A549 (cell line): ENCODE measurements around the gene ANO2. TPM values are rescaled to one million over a fixed set of nuclear protein-coding genes. Genes with fewer than 3 reads are reported as not detected.

ENCODE experiments used
- ATAC-seq, 2 experiments: fragments of 200-7000 bp in 1 of 2; fragments of >200 bp in 1 of 2; cut with Nextera tagmentation in 1 of 2; cut with Tn5 transposase in 1 of 2; 3 replicates each; pipeline versions ENCODE4 v1.8.0 to v1.9.1; 2018 to 2020; ENCODE audit warnings: mild to moderate bottlenecking in 1 of 2, moderate library complexity in 1 of 2
- CTCF ChIA-PET: fragments of 300-600 bp; sonication (Branson Sonifier 250); formaldehyde crosslinking; extraction: SDS; loops from one replicate; lab custom pipeline; 2021; ENCODE audit warnings: antibody characterized with exemption, inconsistent platforms; lab: Yijun Ruan, JAX
- POLR2A ChIA-PET: fragments of 350-600 bp; formaldehyde crosslinking; extraction: SDS; loops from one replicate; lab custom pipeline; 2021; ENCODE audit warnings: antibody characterized with exemption, inconsistent platforms; lab: Yijun Ruan, JAX
- DNase-seq, 2 experiments: peaks; one replicate each; pipeline versions ENCODE4 v3.0.0 to v3.0.0-alpha.2; 2011 to 2016; ENCODE audit warnings: low read depth in 1 of 2, low spot score in 1 of 2
- FAIRE-seq: peaks from 2 replicates; lab custom pipeline; 2011; peaks lifted over from hg19 to GRCh38; lab: Jason Lieb, UNC
- H3K27ac ChIP-seq, 2 experiments: fragments of >200 bp; sonication (Bioruptor Twin); formaldehyde crosslinking; 3 replicates each; pipeline ENCODE4 v1.5.1; 2016 to 2017
- H3K4me1 ChIP-seq: fragments of >200 bp; sonication (Bioruptor Twin); formaldehyde crosslinking; 3 replicates; pipeline ENCODE4 v1.6.1; 2016
- H3K4me2 ChIP-seq: fragments of >200 bp; sonication (Bioruptor Twin); formaldehyde crosslinking; 3 replicates; pipeline ENCODE4 v1.6.1; 2016
- H3K4me3 ChIP-seq: fragments of >200 bp; sonication (Bioruptor Twin); formaldehyde crosslinking; 3 replicates; pipeline ENCODE4 v1.5.1; 2016
- H3K9me3 ChIP-seq: fragments of >200 bp; sonication (Bioruptor Twin); formaldehyde crosslinking; 3 replicates; pipeline ENCODE4 v1.6.1; 2016
- CEBPB ChIP-seq, 2 experiments: fragments of >200 bp in 1 of 2; sonication (Bioruptor Twin) in 1 of 2; formaldehyde crosslinking in 1 of 2; IDR thresholded peaks; 2 replicates each; pipeline ENCODE4 v1.6.1; 2012 to 2016
- CTCF ChIP-seq: fragments of >200 bp; sonication (Bioruptor Twin); formaldehyde crosslinking; IDR thresholded peaks from 3 replicates; pipeline ENCODE4 v1.5.1; 2016
- EHF ChIP-seq: fragments of 250-450 bp; sonication (Bioruptor Pico); IDR thresholded peaks from 2 replicates; pipeline ENCODE4 v1.5.0; 2020; ENCODE audit warnings: mild to moderate bottlenecking
- EHMT2 ChIP-seq: fragments of 200-600 bp; sonication (generic); IDR thresholded peaks from 2 replicates; pipeline ENCODE4 v1.6.1; 2016; ENCODE audit warnings: antibody characterized with exemption, low read depth, mild to moderate bottlenecking, moderate library complexity
- ESRRA ChIP-seq: fragments of 150-350 bp; IDR thresholded peaks from 2 replicates; pipeline ENCODE4 v1.6.1; 2014; ENCODE audit warnings: mild to moderate bottlenecking, low read length, borderline replicate concordance
- FOSL2 ChIP-seq, 2 experiments: fragments of 450-650 bp in 1 of 2; fragments of >200 bp in 1 of 2; sonication (Bioruptor Twin) in 1 of 2; formaldehyde crosslinking; IDR thresholded peaks; 2 replicates each; pipeline versions ENCODE4 v1.5.0 to v1.6.1; 2016 to 2020; ENCODE audit warnings: mild to moderate bottlenecking in 1 of 2, moderate library complexity in 1 of 2
- GATA3 ChIP-seq: IDR thresholded peaks from 2 replicates; pipeline ENCODE4 v1.6.1; 2012; ENCODE audit warnings: borderline replicate concordance
- HES2 ChIP-seq: fragments of >200 bp; sonication (Bioruptor Twin); formaldehyde crosslinking; IDR thresholded peaks from 2 replicates; pipeline ENCODE4 v1.6.1; 2016
- HMGXB4 ChIP-seq: fragments of 250-450 bp; sonication (Bioruptor Pico); IDR thresholded peaks from 2 replicates; pipeline ENCODE4 v1.5.0; 2021; ENCODE audit warnings: mild to moderate bottlenecking, moderate library complexity, borderline replicate concordance
- HOXA7 ChIP-seq: fragments of 250-450 bp; sonication (Bioruptor Pico); IDR thresholded peaks from 2 replicates; pipeline ENCODE4 v1.5.0; 2020; ENCODE audit warnings: mild to moderate bottlenecking, moderate library complexity
- HOXB5 ChIP-seq: fragments of 250-450 bp; sonication (Bioruptor Pico); IDR thresholded peaks from 2 replicates; pipeline ENCODE4 v1.5.0; 2020; ENCODE audit warnings: mild to moderate bottlenecking, moderate library complexity
- JUN ChIP-seq, 2 experiments: fragments of >200 bp; sonication (Bioruptor Twin); formaldehyde crosslinking; IDR thresholded peaks; 2 replicates in 1 of 2; 3 replicates in 1 of 2; pipeline ENCODE4 v1.6.1; 2016 to 2017
- KDM5A ChIP-seq: fragments of 200-600 bp; sonication (generic); IDR thresholded peaks from 2 replicates; pipeline ENCODE4 v1.6.1; 2016; ENCODE audit warnings: antibody characterized with exemption, mild to moderate bottlenecking
- MAFK ChIP-seq: fragments of 450-650 bp; IDR thresholded peaks from 2 replicates; pipeline ENCODE4 v1.6.1; 2014; ENCODE audit not compliant: partially characterized antibody
- MAZ ChIP-seq: fragments of 150-350 bp; IDR thresholded peaks from 2 replicates; pipeline ENCODE4 v1.6.1; 2014; ENCODE audit warnings: antibody characterized with exemption, low read depth, low read length, borderline replicate concordance
- NPAS2 ChIP-seq: fragments of 250-450 bp; sonication (Bioruptor Pico); IDR thresholded peaks from 2 replicates; pipeline ENCODE4 v1.8.0; 2022; ENCODE audit warnings: mild to moderate bottlenecking, moderate library complexity, borderline replicate concordance
- NR3C1 ChIP-seq: fragments of >200 bp; sonication (Bioruptor Twin); formaldehyde crosslinking; IDR thresholded peaks from 3 replicates; pipeline ENCODE4 v1.6.1; 2017
- PHF8 ChIP-seq: fragments of 200-600 bp; sonication (generic); IDR thresholded peaks from 2 replicates; pipeline ENCODE4 v1.6.1; 2016; ENCODE audit warnings: low read depth, mild to moderate bottlenecking, antibody characterized with exemption, moderate library complexity, borderline replicate concordance
- POLR2A ChIP-seq: IDR thresholded peaks from 2 replicates; pipeline ENCODE4 v1.6.1; 2012; ENCODE audit warnings: mild to moderate bottlenecking, low read length
- RARB ChIP-seq: fragments of 250-450 bp; sonication (Bioruptor Pico); IDR thresholded peaks from 2 replicates; pipeline ENCODE4 v1.8.0; 2021; ENCODE audit warnings: mild to moderate bottlenecking, moderate library complexity
- RCOR1 ChIP-seq: fragments of 150-350 bp; IDR thresholded peaks from 2 replicates; pipeline ENCODE4 v1.6.1; 2014; ENCODE audit warnings: antibody characterized with exemption, low read length, low read depth
- TP53 ChIP-seq: fragments of 250-450 bp; sonication (Bioruptor Pico); IDR thresholded peaks from 2 replicates; pipeline ENCODE4 v1.5.0; 2021; ENCODE audit warnings: mild to moderate bottlenecking, moderate library complexity
- ZFP36 ChIP-seq: fragments of 450-650 bp; IDR thresholded peaks from 2 replicates; pipeline ENCODE4 v1.6.1; 2014; ENCODE audit warnings: borderline replicate concordance; ENCODE audit not compliant: partially characterized antibody
- ZNF302 ChIP-seq: fragments of 250-450 bp; sonication (Bioruptor Pico); IDR thresholded peaks from 2 replicates; pipeline ENCODE4 v1.9.0; 2021; ENCODE audit warnings: inconsistent platforms, mild to moderate bottlenecking, moderate library complexity
- whole genome bisulfite sequencing: methylation state at CpG from one replicate; pipeline ENCODE4 v1.1.6; 2017; ENCODE audit errors: missing lambda C conversion rate; 5-methylcytosine and 5-hydroxymethylcytosine counted together
- polyA plus RNA-seq, 4 experiments: library from polyadenylated mRNA; depleted of rRNA in 3 of 4; stranded (reverse); fragments of >200 nt; fragmentation: RNase III in 1 of 4; extraction: RNeasy Plus Mini Kit Qiagen cat#74134 plus additional on column Dnase treatment in 1 of 4; gene quantifications; 2 replicates in 3 of 4; 3 replicates in 1 of 4; pipeline ENCODE4 v1.2.3, GENCODE V29; 2011 to 2017
- TF ChIP-seq, protein P1 (sequence below): fragments of >200 bp; sonication (Bioruptor Twin); formaldehyde crosslinking; IDR thresholded peaks from 3 replicates; pipeline ENCODE4 v1.6.1; 2016
- TF ChIP-seq, protein P2 (sequence below): fragments of 200-600 bp; sonication (generic); IDR thresholded peaks from 2 replicates; pipeline ENCODE4 v1.6.1; 2016; ENCODE audit warnings: antibody characterized with exemption, mild to moderate bottlenecking, moderate library complexity

Gene ANO2
- polyA plus RNA-seq, 2 of the 4 experiments (the other 2 are of a cell fraction), result not detected

DNA sequence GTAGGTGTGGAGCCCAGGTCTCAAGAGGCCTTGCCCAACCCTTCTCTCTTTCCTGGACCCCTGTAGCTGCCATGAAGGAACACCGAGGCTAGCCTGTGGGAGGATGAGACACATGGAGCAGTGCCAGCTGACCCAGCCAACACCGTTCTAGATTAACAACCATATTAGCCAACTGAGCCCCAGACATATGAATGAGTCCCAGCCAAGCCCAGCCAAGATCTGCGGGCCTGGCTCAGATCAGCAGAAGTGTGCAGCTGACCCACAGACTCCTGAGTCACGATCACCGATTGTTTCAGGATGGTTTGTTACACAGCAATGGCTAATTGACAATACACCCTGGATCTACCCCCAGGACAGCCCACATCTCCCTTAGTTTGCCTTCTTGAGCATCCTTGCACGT, 431.0 kb downstream of the ANO2 start:
- TF ChIP-seq JUN (IDR thresholded peaks at IDR 0.05), result no peak
- TF ChIP-seq EHMT2, result no peak
- TF ChIP-seq TP53 (CRISPR knock-in tag), result no peak
- TF ChIP-seq EHF, result no peak
- no peak for TF ChIP-seq RARB (CRISPR knock-in tag)
- TF ChIP-seq GATA3, result no peak
- TF ChIP-seq KDM5A, result no peak
- TF ChIP-seq ZNF302 (CRISPR knock-in tag), result no peak
- no peak for TF ChIP-seq ZFP36
- TF ChIP-seq CEBPB (IDR thresholded peaks at IDR 0.05), result no peak
- TF ChIP-seq, protein P1, sequence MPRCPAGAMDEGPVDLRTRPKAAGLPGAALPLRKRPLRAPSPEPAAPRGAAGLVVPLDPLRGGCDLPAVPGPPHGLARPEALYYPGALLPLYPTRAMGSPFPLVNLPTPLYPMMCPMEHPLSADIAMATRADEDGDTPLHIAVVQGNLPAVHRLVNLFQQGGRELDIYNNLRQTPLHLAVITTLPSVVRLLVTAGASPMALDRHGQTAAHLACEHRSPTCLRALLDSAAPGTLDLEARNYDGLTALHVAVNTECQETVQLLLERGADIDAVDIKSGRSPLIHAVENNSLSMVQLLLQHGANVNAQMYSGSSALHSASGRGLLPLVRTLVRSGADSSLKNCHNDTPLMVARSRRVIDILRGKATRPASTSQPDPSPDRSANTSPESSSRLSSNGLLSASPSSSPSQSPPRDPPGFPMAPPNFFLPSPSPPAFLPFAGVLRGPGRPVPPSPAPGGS, result no peak
- ATAC-seq (no peak), FAIRE-seq (no peak), DNase-seq (no peak)
- no peak overlapping the region for H3K27ac ChIP-seq
- no peaks in the 10 kb centered on the region for H3K9me3 ChIP-seq
- POLR2A ChIA-PET, result no interaction called here
- CTCF ChIA-PET, result no interaction called here
- no peaks in the 10 kb centered on the region for H3K4me1 ChIP-seq
- H3K4me2 ChIP-seq, result no peak overlapping the region
- no peak overlapping the region for H3K4me3 ChIP-seq
- 4% methylated on average over 6 of the region's 6 CpGs for WGBS

DNA sequence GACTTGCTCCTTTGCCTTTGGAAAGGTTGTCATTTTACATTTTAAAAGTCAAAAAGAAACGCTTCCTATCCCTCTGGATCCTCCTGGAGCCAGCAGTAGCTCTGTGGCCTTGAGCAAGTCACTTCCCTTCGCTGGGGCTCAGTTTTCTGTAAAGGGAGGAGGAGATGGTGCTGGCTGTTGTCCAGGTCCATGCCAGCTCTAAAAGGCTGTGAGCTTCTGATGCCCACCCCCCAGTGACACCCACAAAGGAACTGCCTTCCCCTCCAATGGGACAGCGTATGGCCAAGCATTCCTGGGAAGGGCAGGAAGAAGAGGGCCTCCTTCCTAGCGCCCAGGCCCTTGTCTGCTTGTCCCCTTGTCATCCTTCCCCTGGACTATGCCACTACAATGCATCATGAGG, 431.7 kb downstream of the ANO2 start:
- H3K4me3 ChIP-seq, result no peak overlapping the region
- TF ChIP-seq ZFP36, result no peak
- no peak for TF ChIP-seq NPAS2 (CRISPR knock-in tag)
- TF ChIP-seq PHF8, result no peak
- no peak for TF ChIP-seq ESRRA
- TF ChIP-seq HOXA7 (CRISPR knock-in tag), result no peak
- no peak for TF ChIP-seq CTCF
- TF ChIP-seq CEBPB (IDR thresholded peaks at IDR 0.05), result no peak
- TF ChIP-seq, protein P2, sequence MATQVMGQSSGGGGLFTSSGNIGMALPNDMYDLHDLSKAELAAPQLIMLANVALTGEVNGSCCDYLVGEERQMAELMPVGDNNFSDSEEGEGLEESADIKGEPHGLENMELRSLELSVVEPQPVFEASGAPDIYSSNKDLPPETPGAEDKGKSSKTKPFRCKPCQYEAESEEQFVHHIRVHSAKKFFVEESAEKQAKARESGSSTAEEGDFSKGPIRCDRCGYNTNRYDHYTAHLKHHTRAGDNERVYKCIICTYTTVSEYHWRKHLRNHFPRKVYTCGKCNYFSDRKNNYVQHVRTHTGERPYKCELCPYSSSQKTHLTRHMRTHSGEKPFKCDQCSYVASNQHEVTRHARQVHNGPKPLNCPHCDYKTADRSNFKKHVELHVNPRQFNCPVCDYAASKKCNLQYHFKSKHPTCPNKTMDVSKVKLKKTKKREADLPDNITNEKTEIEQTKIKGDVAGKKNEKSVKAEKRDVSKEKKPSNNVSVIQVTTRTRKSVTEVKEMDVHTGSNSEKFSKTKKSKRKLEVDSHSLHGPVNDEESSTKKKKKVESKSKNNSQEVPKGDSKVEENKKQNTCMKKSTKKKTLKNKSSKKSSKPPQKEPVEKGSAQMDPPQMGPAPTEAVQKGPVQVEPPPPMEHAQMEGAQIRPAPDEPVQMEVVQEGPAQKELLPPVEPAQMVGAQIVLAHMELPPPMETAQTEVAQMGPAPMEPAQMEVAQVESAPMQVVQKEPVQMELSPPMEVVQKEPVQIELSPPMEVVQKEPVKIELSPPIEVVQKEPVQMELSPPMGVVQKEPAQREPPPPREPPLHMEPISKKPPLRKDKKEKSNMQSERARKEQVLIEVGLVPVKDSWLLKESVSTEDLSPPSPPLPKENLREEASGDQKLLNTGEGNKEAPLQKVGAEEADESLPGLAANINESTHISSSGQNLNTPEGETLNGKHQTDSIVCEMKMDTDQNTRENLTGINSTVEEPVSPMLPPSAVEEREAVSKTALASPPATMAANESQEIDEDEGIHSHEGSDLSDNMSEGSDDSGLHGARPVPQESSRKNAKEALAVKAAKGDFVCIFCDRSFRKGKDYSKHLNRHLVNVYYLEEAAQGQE, result no peak
- TF ChIP-seq GATA3, result no peak
- no peak for TF ChIP-seq MAZ
- no peak for TF ChIP-seq FOSL2 (IDR thresholded peaks at IDR 0.05)
- no peak for TF ChIP-seq FOSL2 (CRISPR knock-in tag; IDR thresholded peaks at IDR 0.05)
- TF ChIP-seq HOXB5 (CRISPR knock-in tag), result no peak
- no peak for TF ChIP-seq MAFK
- no peak for TF ChIP-seq RARB (CRISPR knock-in tag)
- no peak for TF ChIP-seq RCOR1
- no peak for TF ChIP-seq NR3C1
- TF ChIP-seq POLR2A, result no peak
- no peak for TF ChIP-seq EHMT2
- TF ChIP-seq HES2, result no peak
- no peak for TF ChIP-seq HMGXB4 (CRISPR knock-in tag)
- TF ChIP-seq, all 56 proteins: peak for 0
- no peaks in the 10 kb centered on the region for H3K4me1 ChIP-seq
- CTCF ChIA-PET, result no interaction called here
- POLR2A ChIA-PET, result no interaction called here
- H3K27ac ChIP-seq, result no peak overlapping the region
- DNase-seq, result no peak
- no peak for ATAC-seq
- no peaks in the 10 kb centered on the region for H3K9me3 ChIP-seq
- no peak for FAIRE-seq
- H3K4me2 ChIP-seq, result no peak overlapping the region
- 6% methylated on average over 4 of the region's 4 CpGs for WGBS
